GM18519 (cell line): ENCODE measurements around the gene BMP6.

Experiments
- ATAC-seq: cut with Tn5 transposase; IDR thresholded peaks from one replicate; pipeline ENCODE4 v1.9.1; 2021; ENCODE audit warnings: mild to moderate bottlenecking, moderate library complexity; ENCODE audit not compliant: unreplicated experiment, low FRiP score

BMP6 gene

DNA sequence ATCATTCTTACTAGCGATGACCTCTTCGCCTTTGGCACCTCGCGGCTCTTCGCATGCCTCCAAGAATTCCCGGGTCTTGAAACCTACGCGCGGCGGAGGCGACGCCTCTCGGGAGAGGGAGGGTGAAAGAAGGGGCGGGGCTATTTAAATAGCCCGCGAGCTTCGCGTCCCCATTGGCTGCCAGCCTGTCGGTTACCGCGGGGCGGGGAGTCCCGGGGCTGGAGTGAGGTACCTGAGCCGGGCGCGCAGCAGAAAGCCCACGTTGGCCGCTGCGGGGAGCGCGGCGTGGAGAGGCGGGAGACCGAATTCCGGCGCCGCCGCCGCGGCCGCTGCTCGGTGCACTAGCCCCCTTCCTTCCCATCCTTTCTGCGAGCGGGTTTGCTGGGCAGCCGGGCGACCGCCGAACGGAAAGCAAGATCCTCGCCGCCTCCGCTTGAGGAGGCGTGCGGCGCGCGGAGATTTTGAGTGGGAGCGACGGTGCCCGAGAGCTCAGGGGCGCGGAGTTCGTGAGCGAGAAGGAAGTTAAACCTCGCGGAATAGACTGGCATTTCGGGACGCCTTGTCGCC is at the start of gene BMP6:
Gene BMP6, plus strand, starts transcription at position 251 of the 567 bp plus-strand sequence. CDS start 857 bp downstream, outside the sequence.
- ATAC-seq, result peak; percentile 78

DNA sequence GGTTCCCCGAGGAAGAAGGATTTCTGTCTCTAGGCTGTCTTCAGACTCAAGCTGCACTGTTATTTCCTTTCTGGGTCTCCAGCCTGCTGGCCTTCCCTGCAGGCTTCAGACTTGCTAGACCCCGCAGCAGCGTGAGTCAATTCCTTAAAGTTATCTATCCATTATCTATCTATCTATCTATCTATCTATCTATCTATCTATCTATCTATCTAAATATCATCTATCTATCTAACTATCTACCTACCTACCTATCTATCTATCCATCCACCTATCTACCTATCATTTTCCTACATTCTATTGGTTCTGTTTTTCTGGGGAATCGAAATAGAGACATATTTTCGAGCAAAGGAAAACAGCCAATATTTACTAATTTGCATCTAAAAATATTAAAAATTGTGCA is 48.7 kb upstream of the BMP6 start:
- ATAC-seq, result no peak

DNA sequence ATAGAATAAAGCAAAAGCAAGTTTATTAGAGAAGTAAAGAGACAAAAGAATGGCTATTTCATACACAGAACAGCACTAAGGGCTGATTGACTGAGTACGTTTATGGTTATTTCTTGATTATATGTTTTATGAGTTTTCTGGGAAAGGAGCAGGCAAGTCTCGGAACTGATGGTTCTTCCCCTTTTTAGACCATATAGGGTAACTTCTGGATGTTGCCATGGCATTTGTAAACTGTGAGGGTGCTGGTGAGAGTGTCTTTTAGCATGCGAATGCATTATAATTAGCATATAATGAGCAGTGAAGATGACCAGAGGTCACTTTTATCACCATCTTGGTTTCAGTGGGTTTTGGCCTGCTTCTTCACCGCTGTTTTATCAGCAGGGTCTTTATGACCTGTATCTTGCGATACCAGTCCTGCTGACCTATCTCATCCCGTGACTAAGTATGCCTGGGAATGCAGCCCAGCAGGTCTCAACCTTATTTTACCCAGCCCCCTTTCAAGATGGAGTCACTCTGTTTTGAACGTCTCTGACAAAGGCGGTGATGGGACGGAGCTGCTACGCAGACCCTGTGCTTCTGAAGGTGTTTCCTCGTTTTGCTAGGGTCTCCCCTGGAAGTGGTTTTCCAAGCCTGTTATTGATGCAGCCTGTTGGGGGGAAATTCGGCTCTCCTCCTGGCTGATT is 45.4 kb upstream of the BMP6 start:
- ATAC-seq, result no peak

DNA sequence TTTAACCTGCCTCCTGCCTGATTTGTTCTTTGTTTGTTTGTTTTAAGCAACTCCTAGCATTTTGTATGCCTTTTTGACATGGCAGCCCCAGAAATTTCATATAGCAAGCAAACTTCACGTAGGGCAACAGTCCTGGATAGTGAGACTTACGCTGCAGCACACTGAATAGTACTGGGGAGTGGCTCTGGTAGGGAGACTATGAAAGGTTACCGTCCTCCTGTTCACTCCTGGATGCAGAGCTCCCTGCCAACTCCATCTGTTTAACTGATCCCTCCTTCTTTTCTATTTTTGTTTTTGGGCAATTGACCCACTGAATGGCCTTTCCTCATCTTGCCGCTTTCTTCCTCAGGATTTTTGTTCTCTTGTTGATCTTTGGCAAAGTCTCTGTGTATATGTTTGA is 44.5 kb upstream of the BMP6 start:
- no peak for ATAC-seq

DNA sequence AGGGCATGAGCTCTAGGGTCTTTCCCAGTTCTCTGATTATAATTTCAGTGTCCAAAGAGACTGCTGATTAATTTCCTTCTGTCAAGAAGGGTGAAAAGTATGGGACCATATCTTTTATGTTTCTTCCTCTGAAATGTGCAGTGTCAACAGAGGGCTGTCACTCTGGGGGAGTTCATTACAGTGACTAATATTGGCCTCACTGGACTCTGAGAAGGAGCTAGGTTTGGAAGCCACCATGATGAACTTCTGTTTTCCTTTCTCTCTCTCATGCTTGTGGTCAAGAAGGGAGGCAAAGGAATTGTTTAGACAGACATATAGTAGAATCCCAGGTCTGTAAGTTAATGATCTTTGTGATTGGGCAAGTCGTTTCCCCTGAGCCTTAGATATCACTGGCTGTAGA is 41.8 kb upstream of the BMP6 start:
- no peak for ATAC-seq

DNA sequence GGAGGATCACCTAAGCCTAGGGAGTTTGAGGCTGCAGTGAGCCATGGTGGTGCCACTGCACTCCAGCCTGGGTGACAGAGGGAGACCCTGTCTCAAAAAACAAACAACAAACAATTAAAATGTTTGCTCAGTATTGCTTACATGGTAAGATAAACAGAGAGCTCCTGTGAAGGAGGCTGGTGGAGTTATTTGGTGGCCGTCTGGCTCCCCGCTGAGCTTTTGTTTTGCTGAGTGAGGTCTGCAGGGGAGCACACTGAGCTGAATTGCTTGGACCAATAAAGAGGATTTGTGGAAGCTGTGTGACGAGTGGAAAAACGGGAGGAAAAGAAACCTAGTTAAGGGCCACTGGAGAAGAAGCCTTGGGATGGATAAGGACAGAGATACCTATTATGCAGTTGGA is 41.1 kb upstream of the BMP6 start:
- no peak for ATAC-seq

DNA sequence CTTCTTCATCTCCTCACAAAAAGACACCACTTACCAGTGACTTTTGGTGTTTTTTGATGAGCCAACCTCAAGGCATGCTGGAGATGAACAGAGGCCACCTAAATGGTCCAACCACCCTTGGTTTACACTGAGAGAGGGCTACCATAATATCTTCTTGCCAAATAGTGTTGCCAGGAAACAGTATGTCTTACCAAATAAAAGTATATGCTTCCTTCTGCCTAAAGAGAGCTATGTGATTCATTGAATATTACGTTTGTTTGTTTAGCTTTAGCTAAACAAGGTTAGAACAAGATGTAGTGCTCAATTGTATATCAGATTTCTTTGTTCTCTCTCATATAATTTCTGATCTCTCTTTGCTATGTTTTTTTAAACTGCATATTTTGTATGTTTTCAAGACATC is 40.6 kb upstream of the BMP6 start:
- no peak for ATAC-seq

DNA sequence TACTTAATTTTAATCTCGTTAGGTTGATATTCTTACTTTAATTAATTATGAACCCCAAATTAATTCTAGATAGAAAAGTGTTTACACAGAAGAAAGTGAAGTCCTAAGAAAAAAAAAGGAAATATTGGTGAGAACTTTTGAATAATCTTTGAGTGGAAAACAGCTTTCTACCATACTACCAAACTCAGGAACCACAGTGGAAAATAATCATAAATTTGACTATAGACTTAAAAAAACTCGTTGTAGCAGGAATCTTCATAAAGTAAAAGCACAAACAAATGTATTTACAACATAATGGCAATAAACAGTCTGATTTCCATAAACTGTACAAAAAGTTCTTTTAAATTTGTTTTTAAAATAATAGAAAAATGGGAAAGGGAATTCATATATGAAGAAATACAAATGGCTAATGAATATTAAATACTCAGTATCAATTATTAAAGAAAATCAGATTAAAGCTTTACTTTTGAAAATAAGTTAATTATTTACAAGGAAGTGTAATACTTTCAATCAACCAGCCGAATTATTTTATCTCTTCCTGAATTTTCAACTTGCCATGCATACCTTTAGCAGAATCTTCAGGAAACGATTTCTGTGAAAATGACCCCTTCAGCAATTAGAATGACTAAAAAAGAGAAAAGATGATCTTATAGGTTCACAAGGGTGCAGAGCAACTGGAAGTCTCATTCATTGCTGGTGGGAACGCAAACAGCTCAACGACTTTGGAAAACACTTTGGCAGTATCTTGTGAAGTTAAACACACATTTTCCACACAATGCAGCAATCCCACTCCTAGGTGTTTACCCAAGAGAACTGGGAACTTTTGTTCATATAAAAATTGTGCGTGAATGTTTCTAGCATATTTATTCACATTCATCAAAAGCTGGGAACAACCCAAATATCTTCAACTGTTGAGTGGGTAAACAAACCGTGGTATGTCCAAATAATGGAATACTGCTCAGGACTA is 38.5 kb upstream of the BMP6 start:
- no peak for ATAC-seq

DNA sequence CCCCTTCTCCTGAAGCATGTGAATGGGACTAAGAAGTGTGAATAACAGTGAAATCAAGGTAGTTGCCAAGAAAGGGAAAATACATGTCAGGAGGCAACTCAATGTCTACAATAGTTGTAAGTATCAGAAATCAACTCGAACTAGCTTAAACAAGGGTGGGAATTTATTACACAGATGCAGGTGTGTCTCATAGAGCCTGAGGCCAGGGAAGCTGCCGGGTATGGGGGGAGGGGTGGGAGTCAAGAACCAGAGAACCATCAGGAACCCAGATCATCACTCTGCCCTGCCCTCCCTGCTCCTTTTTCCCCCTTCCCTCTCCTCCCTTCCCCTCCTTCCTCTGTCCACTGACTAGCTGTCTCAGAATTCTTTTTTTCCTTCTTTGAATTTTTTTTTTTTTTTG is 34.9 kb upstream of the BMP6 start:
- no peak for ATAC-seq

DNA sequence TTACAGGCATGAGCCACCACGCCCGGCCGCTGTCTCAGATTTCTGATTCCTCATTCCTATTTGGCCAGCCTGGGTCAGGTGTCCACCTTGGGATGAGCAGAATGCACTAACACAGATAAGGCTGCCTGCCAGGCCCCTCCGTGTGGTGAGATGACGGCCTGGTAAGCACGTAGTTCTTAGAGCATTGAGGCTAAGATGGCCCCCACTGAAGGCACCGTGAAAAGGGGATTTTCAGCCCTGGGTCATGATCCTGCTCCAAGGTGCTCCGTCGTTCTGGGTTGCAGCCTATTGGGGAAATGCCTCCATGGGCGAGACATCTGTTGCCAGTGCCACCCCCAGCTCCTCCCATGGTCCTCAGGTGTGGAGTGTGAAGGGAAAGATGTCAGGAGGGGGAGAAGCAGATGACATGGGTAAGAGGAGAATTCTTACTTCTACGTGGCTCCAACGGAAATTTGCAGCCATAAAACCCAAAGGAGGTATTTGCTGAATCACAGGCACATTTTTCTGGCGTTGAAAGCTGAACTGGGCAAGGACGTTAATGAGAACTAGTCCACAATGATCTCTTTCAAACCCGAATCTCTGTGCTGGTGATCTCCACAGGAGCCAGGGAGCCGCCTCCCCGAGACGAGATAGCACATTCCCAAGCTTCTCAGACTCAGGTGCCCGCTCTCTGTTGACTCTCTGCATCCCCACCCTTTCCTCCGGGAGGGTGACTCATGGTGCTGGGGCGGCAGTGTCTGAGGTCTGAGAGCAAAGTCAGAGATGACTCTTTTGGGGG is 34.0 kb upstream of the BMP6 start:
- no peak for ATAC-seq

DNA sequence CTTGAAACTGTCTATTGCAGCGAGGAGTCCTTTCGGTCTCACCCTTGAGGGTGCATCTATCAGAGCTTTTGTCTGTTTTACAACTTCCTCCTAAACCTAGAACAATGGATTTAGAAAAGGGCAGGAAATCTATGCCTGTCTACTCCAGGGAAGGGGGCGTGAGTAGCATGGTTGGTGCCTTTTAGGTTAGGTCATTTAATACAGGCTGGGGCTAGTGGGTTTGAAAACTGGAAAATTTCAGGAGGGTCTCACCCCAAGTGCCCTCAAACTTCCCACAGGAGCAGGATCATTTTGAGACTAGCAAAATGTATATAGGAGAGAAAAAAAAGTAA is 33.5 kb upstream of the BMP6 start:
- no peak for ATAC-seq

DNA sequence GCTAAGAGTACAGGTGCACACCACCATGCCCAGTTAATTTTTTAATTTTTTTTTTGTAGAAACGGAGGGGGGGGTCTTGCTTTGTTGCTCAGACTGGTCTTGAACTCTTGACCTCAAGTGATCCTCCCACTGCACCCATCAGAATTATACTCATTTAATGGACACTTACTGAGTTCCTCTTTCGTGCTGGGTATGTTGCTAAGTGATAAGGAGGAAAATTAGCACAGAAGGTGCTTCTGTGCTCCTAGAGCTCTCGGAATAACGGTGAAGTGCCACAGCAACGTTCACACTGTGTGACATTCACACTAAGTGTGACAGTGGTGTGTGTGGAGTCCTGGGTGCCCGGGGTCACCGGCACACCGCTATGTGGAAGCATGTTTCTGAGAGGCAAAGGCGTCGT is 32.1 kb upstream of the BMP6 start:
- ATAC-seq, result no peak

DNA sequence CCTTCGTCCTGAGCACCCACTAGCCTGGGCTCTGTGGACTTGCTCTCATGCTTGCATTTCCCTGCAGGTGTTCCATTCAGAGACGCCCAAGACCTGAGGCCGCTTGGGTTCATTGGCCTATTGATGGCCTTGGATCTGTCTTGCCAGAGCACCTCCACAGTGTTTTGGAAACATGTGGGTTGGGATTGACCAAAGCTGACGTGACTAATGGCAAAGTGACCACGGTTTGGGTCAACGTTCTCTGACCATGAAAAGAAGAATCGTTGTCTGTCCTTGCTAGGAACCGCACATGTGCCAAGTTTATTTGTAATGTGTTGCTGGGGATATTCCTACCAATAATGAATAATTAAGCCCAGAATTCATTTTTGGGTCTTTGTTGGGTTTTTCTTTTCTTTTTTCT is 29.8 kb upstream of the BMP6 start:
- ATAC-seq, result no peak

DNA sequence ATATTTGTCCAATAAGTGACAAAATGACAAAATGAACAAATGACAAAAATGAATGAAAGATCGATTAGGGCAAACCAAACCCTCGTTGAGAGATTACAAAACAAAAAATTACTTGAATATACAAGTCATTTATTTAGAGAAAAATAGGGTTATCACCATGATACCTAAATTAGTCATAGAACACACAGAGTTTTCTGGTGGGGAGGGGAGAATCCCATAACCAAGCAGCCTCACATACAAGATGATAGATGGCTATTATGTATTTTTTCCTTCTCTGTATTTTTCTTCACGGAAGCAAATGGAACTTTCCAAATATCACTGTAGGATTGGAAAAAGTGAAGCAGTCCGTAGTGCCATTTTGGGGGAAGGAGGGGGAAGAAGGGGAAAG is 28.5 kb upstream of the BMP6 start:
- no peak for ATAC-seq

DNA sequence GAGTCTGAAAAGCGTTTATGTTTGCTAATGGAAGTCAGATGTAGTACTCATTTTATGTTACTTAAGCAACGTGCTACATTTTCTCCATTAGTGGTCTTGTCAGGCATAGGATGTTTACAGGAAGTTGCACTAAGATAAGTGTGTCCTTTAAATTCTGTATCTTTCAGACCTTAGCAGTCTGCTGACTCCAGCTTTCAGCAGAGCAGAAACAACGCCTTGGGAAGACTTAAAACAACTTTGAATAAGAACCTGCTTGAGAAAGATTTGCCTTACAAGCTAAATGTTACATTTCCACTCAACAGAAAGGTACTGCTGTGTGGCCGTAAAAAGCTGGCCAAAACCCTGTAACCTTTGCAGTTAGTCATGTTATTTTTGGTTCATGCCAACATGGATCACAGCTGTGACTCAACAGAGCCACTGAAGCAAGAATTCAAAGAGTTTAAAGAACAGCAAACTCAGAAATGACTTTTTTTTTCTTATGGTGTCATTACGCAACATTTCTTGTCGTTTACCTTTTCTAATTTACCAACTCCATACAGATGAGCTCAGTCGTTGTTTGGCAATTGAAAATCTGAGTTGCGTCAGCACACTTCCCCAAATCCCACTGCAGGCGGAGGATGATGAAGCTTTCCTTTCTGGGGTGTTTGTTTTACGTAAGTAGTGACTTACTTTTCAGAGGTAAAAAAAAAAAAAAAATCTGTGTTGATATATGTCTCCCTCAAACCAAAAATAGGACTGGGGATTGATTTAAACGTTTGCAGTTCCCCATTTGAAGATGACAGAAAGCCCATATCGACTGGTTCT is 27.9 kb upstream of the BMP6 start:
- no peak for ATAC-seq

DNA sequence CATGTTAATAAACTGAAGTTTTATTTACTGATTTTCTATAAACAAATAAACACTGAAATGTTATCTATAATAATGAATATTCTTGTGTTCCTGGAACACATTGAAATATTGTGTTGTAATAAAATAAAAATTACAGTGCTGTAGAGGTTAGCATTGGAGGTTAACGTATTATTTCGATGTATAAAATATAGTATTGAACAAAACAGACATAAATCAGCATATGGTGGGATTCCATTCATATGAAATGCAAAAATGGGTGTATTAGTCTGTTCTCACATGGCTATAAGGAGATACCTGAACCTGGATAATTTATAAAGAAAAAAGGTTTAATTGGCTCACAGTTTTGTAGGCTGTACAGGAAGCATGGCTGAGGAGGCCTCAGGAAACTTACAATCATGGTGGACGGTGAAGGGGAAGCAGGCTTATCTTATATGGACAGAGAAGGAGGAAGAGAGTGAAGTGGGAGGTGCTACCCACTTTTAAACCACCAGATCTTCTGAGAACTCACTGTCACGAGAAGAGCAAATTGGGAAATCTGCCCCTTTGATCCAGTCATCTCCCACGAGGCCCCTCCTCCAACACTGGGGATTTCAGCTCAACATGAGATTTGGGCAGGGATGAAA is 24.6 kb upstream of the BMP6 start:
- no peak for ATAC-seq

DNA sequence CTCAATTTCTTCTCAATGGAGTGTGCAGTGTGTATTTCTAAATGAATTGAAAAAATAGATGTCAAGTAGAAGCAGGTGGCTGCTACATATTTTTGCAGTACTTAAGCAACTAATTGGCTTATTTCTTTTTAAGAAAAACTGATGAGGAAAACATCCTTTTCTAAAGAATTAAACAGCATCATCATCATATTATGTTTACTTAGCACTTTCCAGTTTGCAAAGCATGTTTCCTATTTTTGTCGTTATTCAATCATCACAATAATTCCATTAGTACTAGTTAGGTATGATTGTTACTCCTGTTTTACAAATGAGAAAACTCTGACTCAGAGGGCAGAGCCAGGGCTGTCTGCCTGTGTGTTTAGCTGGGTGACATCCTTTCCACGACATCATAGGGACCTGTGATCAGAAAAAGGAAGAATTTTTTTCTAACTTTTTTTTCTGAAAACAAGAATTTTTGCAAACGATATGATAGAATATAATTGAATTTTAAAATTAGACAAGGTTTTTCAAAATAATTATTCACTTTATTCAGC is 22.7 kb upstream of the BMP6 start:
- ATAC-seq, result no peak

DNA sequence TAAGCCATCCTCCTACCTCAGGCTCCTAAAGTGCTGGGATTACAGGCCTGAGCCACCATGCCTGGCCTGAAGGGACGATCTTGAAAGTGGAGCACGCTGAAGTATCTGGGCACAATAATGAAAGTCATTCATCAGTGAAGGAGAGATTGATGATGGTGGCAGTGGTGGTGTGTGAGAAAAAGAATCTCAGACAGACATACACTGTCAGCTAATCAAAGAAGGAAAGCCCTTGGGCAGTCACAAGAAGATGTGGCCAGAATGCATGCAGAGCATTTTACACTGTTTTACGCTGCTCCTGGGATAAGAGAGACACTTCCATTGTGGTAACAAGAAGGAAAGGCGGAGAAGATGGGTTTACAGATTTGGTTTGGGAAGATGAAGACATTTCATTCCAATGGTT is 20.4 kb upstream of the BMP6 start:
- no peak for ATAC-seq

DNA sequence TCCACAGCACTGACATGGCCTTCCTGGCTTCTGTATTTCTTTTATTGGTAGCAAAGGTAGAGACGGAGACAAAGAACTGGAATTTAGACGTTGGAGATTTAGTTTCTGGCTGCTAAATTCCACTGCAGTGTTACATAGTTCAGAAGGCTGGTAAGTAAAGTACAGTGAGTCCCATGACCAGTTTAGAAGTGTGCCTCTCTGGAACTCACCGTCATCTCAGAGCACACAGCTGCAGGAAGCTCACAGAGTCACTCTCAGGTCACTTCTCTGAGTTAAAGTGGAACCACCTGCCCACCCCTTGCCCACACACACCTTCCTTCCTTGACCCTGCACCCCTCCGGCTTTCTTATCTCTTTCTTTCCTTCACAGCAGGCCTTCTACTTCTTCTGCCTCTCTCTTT is 19.6 kb upstream of the BMP6 start:
- ATAC-seq, result no peak
